NB4 (cell line): Measurements from ENCODE around the gene IDH3G.

Experiments used
- POLR2A ChIP-seq: IDR thresholded peaks from 2 replicates; pipeline ENCODE4 v1.6.1; 2011; ENCODE audit warnings: mild to moderate bottlenecking; ENCODE audit not compliant: insufficient read length; ENCODE audit errors: extremely low read depth
- TF ChIP-seq, protein P1 (sequence below): IDR thresholded peaks from one replicate; pipeline ENCODE4 v1.5.1; 2012; ENCODE audit warnings: low read depth, low read length

DNA sequence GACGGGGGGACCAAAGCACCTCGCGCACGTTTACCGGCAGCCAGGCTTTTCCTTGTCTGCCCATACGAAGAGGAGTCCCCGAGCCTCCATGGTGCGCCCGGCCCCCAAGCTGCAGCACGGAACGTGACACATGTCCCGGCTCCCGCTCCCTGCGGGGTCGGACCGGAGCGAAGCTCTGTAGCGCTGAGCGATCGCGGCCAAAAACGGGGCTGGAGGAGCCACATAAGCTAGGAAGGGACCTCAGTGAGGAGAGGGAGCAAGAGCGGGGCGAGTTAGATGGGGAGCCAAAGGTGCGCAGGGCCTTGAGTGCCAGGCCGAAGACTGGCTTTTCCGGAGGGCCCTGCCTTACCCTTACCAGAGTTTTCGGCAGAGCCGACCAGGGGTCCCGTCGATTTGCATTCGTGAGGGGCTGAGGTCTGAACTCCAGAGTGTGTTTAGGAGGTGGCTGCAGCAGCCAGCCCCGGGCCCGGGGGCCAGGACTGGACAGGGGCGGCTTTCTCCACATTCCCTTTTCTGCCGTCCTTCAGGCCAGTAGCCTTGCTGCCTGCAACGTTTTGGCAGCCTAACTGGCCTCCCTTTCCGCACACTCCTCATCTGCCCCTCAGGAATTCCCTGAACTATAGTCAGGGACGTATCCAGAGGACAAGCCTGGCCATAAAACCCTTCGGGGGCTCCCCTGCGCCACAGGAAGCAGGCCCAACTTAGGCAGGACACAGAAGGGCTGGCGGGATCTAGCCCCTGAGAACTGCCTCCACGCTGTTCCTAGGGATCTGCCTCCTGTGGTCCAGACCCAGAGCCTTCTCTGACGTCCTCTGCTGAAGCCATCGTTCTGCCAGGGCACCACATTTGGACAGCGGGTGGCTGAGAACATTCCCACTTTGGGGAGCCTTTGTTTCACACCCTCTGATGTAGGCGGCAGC, 982 bp upstream of the IDH3G start:
- TF ChIP-seq, protein P1, sequence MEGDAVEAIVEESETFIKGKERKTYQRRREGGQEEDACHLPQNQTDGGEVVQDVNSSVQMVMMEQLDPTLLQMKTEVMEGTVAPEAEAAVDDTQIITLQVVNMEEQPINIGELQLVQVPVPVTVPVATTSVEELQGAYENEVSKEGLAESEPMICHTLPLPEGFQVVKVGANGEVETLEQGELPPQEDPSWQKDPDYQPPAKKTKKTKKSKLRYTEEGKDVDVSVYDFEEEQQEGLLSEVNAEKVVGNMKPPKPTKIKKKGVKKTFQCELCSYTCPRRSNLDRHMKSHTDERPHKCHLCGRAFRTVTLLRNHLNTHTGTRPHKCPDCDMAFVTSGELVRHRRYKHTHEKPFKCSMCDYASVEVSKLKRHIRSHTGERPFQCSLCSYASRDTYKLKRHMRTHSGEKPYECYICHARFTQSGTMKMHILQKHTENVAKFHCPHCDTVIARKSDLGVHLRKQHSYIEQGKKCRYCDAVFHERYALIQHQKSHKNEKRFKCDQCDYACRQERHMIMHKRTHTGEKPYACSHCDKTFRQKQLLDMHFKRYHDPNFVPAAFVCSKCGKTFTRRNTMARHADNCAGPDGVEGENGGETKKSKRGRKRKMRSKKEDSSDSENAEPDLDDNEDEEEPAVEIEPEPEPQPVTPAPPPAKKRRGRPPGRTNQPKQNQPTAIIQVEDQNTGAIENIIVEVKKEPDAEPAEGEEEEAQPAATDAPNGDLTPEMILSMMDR, result no peak
- TF ChIP-seq POLR2A, result no peak
